B cell (primary cell): ENCODE results near the gene VPS72. TPM values are rescaled to one million over a fixed set of nuclear protein-coding genes. Genes with fewer than 3 reads are reported as not detected.

Experiments
- ATAC-seq: fragments of 200-7000 bp; cut with Tn5 transposase; one replicate; pipeline ENCODE4 v1.10.0; 2021; ENCODE audit warnings: low read depth, mild to moderate bottlenecking, moderate number of reproducible peaks, moderate library complexity
- CTCF ChIA-PET: fragments of 350-600 bp; sonication (Branson Sonifier 250); formaldehyde crosslinking; loops from one replicate; lab custom pipeline; 2021; ENCODE audit warnings: antibody characterized with exemption, inconsistent platforms; lab: Charles Lee
- POLR2A ChIA-PET: fragments of 350-600 bp; sonication (Branson Sonifier 250); formaldehyde crosslinking; loops from one replicate; lab custom pipeline; 2021; ENCODE audit warnings: antibody characterized with exemption; lab: Charles Lee
- DNase-seq: peaks from one replicate; pipeline ENCODE4 v3.0.0; 2013
- H2AFZ ChIP-seq: 2 replicates; pipeline ENCODE4 v1.6.1; 2012; ENCODE audit warnings: mild to moderate bottlenecking, low read depth, low read length; ENCODE audit not compliant: insufficient read depth, poor library complexity, severe bottlenecking
- H3K27ac ChIP-seq, 2 donors: 1 replicate in 1 of 2; 2 replicates in 1 of 2; pipeline ENCODE4 v1.5.1; 2012 to 2013; ENCODE audit warnings: low read length in 2 of 2, mild to moderate bottlenecking in 2 of 2, moderate library complexity in 1 of 2
- H3K27me3 ChIP-seq, 4 experiments: fragments of 200-600 bp in 1 of 4; sonication (generic) in 1 of 4; replicated peaks in 1 of 4; 1 replicate in 2 of 4; 2 replicates in 2 of 4; pipeline versions ENCODE4 v1.6.1 to v1.7.0; 2013 to 2016; ENCODE audit warnings: low read length in 3 of 4, mild to moderate bottlenecking in 2 of 4, mixed read lengths in 1 of 4, moderate library complexity in 1 of 4; ENCODE audit not compliant: insufficient read depth in 4 of 4, control insufficient read depth in 3 of 4; ENCODE audit errors: control extremely low read depth in 1 of 4
- H3K36me3 ChIP-seq, 2 experiments: replicated peaks in 1 of 2; 1 replicate in 1 of 2; 2 replicates in 1 of 2; pipeline versions ENCODE4 v1.6.1 to v1.7.1; 2013; ENCODE audit warnings: low read length in 1 of 2; ENCODE audit not compliant: insufficient read depth in 2 of 2, control insufficient read depth in 1 of 2; ENCODE audit errors: control extremely low read depth in 1 of 2, extremely low read depth in 1 of 2
- H3K4me1 ChIP-seq, 2 donors: fragments of 200-600 bp in 1 of 2; sonication (generic) in 1 of 2; 1 replicate in 1 of 2; 2 replicates in 1 of 2; pipeline versions ENCODE4 v1.5.1 to v1.6.1; 2013 to 2017; ENCODE audit warnings: low read length in 2 of 2; ENCODE audit not compliant: control insufficient read depth in 2 of 2, insufficient read depth in 2 of 2
- H3K4me2 ChIP-seq: replicated peaks from 2 replicates; pipeline ENCODE3; 2012; ENCODE audit warnings: mild to moderate bottlenecking, low read depth, low read length; ENCODE audit not compliant: poor library complexity, severe bottlenecking
- H3K4me3 ChIP-seq, 5 experiments: fragments of 200-600 bp in 1 of 5; sonication (generic) in 1 of 5; 1 replicate in 3 of 5; 2 replicates in 2 of 5; pipeline versions ENCODE4 v1.5.1 to v1.7.0; 2011 to 2016; ENCODE audit warnings: low read length in 4 of 5, mild to moderate bottlenecking in 4 of 5, low read depth in 2 of 5, control low read depth in 1 of 5, moderate library complexity in 1 of 5; ENCODE audit not compliant: insufficient read depth in 1 of 5; ENCODE audit errors: control extremely low read depth in 1 of 5, extremely low read depth in 1 of 5
- H3K79me2 ChIP-seq: fragments of 200-600 bp; sonication (generic); one replicate; pipeline ENCODE4 v1.6.0; 2016; ENCODE audit warnings: low read length; ENCODE audit not compliant: control insufficient read depth, insufficient read depth
- H3K9ac ChIP-seq: fragments of 200-600 bp; sonication (generic); 2 replicates; pipeline ENCODE4 v1.6.1; 2017; ENCODE audit warnings: mild to moderate bottlenecking, low read length, moderate library complexity
- H3K9me3 ChIP-seq, 3 donors: one replicate each; pipeline versions ENCODE4 v1.6.1 to v1.7.1; 2013; ENCODE audit warnings: low read length in 2 of 3; ENCODE audit not compliant: control insufficient read depth in 2 of 3, insufficient read depth in 1 of 3; ENCODE audit errors: control extremely low read depth in 1 of 3
- H4K20me1 ChIP-seq: 2 replicates; pipeline ENCODE4 v1.6.0; 2012; ENCODE audit warnings: mild to moderate bottlenecking, low read length; ENCODE audit not compliant: insufficient read depth, control insufficient read depth, poor library complexity, severe bottlenecking
- H3K27ac Mint-ChIP-seq: one replicate; pipeline ENCODE4 v1.8.0; 2021; ENCODE audit warnings: mixed read lengths
- H3K27me3 Mint-ChIP-seq: one replicate; pipeline ENCODE4 v1.8.0; 2021; ENCODE audit warnings: mixed read lengths
- H3K4me1 Mint-ChIP-seq: one replicate; pipeline ENCODE4 v1.8.0; 2021; ENCODE audit warnings: mixed read lengths
- H3K4me3 Mint-ChIP-seq: one replicate; pipeline ENCODE4 v1.8.0; 2021; ENCODE audit warnings: mixed read lengths
- H3K9me3 Mint-ChIP-seq: one replicate; pipeline ENCODE4 v1.8.0; 2022; ENCODE audit warnings: mixed read lengths; ENCODE audit not compliant: insufficient read depth
- EZH2 ChIP-seq: IDR thresholded peaks from 2 replicates; pipeline ENCODE4 v1.6.1; 2012; ENCODE audit warnings: borderline replicate concordance, low read depth, mild to moderate bottlenecking, moderate library complexity, low read length; ENCODE audit not compliant: insufficient read depth, poor library complexity, severe bottlenecking
- WGBS: methylation state at CpG from one replicate; pipeline ENCODE4 v1.1.5; 2013; ENCODE audit warnings: missing lambda C conversion rate; ENCODE audit not compliant: insufficient coverage; 5-methylcytosine and 5-hydroxymethylcytosine counted together
- intact Hi-C: fragments of 100-400 bp; cut with micrococcal nuclease; formaldehyde crosslinking; loops from one replicate; pipeline ENCODE4 v1.10.0; 2022
- polyA plus RNA-seq: library from polyadenylated mRNA; depleted of rRNA; stranded (reverse); fragments of >200 nt; gene quantifications from 2 replicates; pipeline ENCODE4 v1.2.3, GENCODE V29; 2012
- total RNA-seq, 2 donors: library from RNA; stranded (reverse); fragments of 120-200 nt in 1 of 2; gene quantifications; 1 replicate in 1 of 2; 2 replicates in 1 of 2; pipeline versions ENCODE4 v1.2.3 to v1.2.4, GENCODE V29; 2013 to 2022
- TF ChIP-seq, protein P1 (sequence below): fragments of 200-600 bp; IDR thresholded peaks from one replicate; pipeline ENCODE4 v1.8.0; 2022; ENCODE audit warnings: antibody characterized with exemption, mild to moderate bottlenecking

VPS72 gene
- total and polyA plus RNA-seq, 2 donors (not counting 1 experiment from before 2014, with no cell fraction given): 42.1 to 48.7 TPM

DNA sequence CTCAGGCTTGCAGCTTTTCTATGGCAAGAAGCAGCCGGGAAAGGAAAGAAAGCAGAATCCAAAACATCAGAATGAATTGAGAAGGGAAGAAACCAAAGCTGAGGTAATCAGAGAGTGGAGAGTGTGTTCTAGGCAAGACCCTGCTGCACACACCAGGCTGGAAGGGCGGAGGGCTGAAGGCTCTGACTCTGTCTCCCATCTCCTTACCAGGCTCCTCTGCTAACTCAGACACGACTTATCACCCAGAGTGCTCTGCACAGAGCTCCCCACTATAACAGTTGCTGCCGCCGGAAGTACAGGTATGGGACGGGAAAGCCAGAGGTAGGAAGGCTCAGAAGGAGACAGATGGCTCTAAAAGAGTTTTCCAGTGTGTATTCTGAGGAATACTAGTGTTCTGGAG, 22.9 kb downstream of the VPS72 start:
- Histone ChIP-seq H2AFZ (no peak overlapping the region), H3K27ac (no peak overlapping the region), H3K27me3 (no peaks in the 10 kb centered on the region), H4K20me1 (no peaks in the 10 kb centered on the region), H3K4me2 (peak overlapping the region; percentile 91), H3K9ac (peak overlapping the region; percentile 82), H3K79me2 (peaks cover 19% of the 10 kb centered on the region), H3K4me3 (peak overlapping the region in 1 of 5 experiments; percentile 99), H3K9me3 (no peaks in the 10 kb centered on the region), H3K4me1 (peaks cover 16 to 20% of the 10 kb centered on the region in 2 donors), H3K36me3 (peaks cover 3 to 38% of the 10 kb centered on the region in 2 experiments)
- DNase-seq: no peak
- ChIA-PET POLR2A (interaction anchor here (0.6 to 0.7 kb wide), 3 partner anchors 13 to 159 kb away, joined by 3 to 4 read pairs (median 3); partner anchors contain the start of gene PRUNE1), CTCF (interaction anchor here (0.9 to 2.7 kb wide), 4 partner anchors 8 to 68 kb away, joined by 3 to 9 read pairs (median 6); partner anchors contain the start of gene TNFAIP8L2)
- WGBS: 93% methylated on average over 3 of the region's 6 CpGs
- H3K27me3 Mint-ChIP-seq: no peaks in the 10 kb centered on the region
- H3K27ac Mint-ChIP-seq: peak overlapping the region; percentile 96
- H3K4me3 Mint-ChIP-seq: peak overlapping the region; percentile 92
- H3K9me3 Mint-ChIP-seq: no peaks in the 10 kb centered on the region
- TF ChIP-seq EZH2: no peak
- TF ChIP-seq, protein P1, sequence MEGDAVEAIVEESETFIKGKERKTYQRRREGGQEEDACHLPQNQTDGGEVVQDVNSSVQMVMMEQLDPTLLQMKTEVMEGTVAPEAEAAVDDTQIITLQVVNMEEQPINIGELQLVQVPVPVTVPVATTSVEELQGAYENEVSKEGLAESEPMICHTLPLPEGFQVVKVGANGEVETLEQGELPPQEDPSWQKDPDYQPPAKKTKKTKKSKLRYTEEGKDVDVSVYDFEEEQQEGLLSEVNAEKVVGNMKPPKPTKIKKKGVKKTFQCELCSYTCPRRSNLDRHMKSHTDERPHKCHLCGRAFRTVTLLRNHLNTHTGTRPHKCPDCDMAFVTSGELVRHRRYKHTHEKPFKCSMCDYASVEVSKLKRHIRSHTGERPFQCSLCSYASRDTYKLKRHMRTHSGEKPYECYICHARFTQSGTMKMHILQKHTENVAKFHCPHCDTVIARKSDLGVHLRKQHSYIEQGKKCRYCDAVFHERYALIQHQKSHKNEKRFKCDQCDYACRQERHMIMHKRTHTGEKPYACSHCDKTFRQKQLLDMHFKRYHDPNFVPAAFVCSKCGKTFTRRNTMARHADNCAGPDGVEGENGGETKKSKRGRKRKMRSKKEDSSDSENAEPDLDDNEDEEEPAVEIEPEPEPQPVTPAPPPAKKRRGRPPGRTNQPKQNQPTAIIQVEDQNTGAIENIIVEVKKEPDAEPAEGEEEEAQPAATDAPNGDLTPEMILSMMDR: no peak
- H3K4me1 Mint-ChIP-seq: peaks cover 32% of the 10 kb centered on the region
- intact Hi-C loops: loop anchor here (10.0 kb wide), 3 partner anchors 178 to 682 kb away; partner anchors contain the start of genes CTSS, RFX5 and TARS2
- no peak for ATAC-seq

- H3K27ac ChIP-seq: peak overlapping the region; percentile 26 to 80
- H3K9ac ChIP-seq: peak overlapping the region; percentile 82
- no peaks in the 10 kb centered on the region for H3K9me3 ChIP-seq
- TF ChIP-seq, protein P1: no peak
- TF ChIP-seq EZH2: no peak
- Mint-ChIP-seq H3K27me3 (no peaks in the 10 kb centered on the region), H3K9me3 (no peaks in the 10 kb centered on the region), H3K4me3 (peak overlapping the region; percentile 92), H3K27ac (peak overlapping the region; percentile 96), H3K4me1 (peaks cover 35% of the 10 kb centered on the region)
- intact Hi-C loops: loop anchor here (1.0 to 10.0 kb wide), 4 partner anchors 20 to 682 kb away; partner anchors contain the start of genes CTSS, RFX5, SEMA6C and TARS2
- 1% methylated on average over 11 of the region's 15 CpGs for WGBS
- no peaks in the 10 kb centered on the region for H3K27me3 ChIP-seq
- no peak for ATAC-seq
- peak overlapping the region; percentile 74 for H2AFZ ChIP-seq
- peak overlapping the region; percentile 91 for H3K4me2 ChIP-seq
- no peak for DNase-seq
- CTCF ChIA-PET: interaction anchor here (1.0 to 2.7 kb wide), 4 partner anchors 9 to 173 kb away, joined by 3 to 9 read pairs (median 6); partner anchors contain the start of gene TNFAIP8L2
- POLR2A ChIA-PET: interaction anchor here (0.6 to 1.6 kb wide), 5 partner anchors 10 to 88 kb away, joined by 3 to 8 read pairs (median 4); partner anchors contain the start of genes PSMD4, TNFAIP8L2 and VPS72
- peaks cover 20% of the 10 kb centered on the region for H3K79me2 ChIP-seq
- peaks cover 4% of the 10 kb centered on the region for H4K20me1 ChIP-seq
- peak overlapping the region; percentile 81 to 99 (median 92) for H3K4me3 ChIP-seq
- peaks cover 16 to 21% of the 10 kb centered on the region in 2 donors for H3K4me1 ChIP-seq
- peaks cover 3 to 38% of the 10 kb centered on the region in 2 experiments for H3K36me3 ChIP-seq
Measured at GRCh38 chr1:151166505-151166956, 23.5 kb downstream of the VPS72 start.
